Sigmoid colon (tissue), 3 donors: ENCODE measurements around the gene MASTL.

Source experiments
- POLR2A ChIP-seq, 2 donors: fragments of 450-650 bp; IDR thresholded peaks; one replicate each; pipeline ENCODE4 v1.6.1; 2016; ENCODE audit warnings: antibody characterized with exemption in 2 of 2, mild to moderate bottlenecking in 2 of 2, moderate library complexity in 2 of 2
- TF ChIP-seq, protein P1 (sequence below), 4 experiments: fragments of 450-650 bp in 3 of 4; fragments of 200-600 bp in 1 of 4; IDR thresholded peaks; one replicate each; pipeline ENCODE4 v1.5.1; 2016 to 2019; ENCODE audit warnings: antibody characterized with exemption in 4 of 4, mild to moderate bottlenecking in 3 of 4, moderate library complexity in 2 of 4

GRCh38 chr10:27190508-27190907 lies 35.4 kb downstream of the MASTL start:
- TF ChIP-seq, protein P1, sequence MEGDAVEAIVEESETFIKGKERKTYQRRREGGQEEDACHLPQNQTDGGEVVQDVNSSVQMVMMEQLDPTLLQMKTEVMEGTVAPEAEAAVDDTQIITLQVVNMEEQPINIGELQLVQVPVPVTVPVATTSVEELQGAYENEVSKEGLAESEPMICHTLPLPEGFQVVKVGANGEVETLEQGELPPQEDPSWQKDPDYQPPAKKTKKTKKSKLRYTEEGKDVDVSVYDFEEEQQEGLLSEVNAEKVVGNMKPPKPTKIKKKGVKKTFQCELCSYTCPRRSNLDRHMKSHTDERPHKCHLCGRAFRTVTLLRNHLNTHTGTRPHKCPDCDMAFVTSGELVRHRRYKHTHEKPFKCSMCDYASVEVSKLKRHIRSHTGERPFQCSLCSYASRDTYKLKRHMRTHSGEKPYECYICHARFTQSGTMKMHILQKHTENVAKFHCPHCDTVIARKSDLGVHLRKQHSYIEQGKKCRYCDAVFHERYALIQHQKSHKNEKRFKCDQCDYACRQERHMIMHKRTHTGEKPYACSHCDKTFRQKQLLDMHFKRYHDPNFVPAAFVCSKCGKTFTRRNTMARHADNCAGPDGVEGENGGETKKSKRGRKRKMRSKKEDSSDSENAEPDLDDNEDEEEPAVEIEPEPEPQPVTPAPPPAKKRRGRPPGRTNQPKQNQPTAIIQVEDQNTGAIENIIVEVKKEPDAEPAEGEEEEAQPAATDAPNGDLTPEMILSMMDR (IDR thresholded peaks at IDR 0.05), result no peak
- TF ChIP-seq POLR2A (IDR thresholded peaks at IDR 0.05), result no peak
